GM12873 (cell line): ENCODE data around the gene UNC13A.

Experiments used
- CTCF ChIP-seq: IDR thresholded peaks from 2 replicates; pipeline ENCODE4 v1.5.1; 2012; ENCODE audit warnings: low read depth, mild to moderate bottlenecking, moderate library complexity, low read length, control low read depth; ENCODE audit not compliant: insufficient read depth; ENCODE audit errors: missing control alignments

UNC13A gene

GRCh38 chr19:17556995-17557394, 131.2 kb downstream of the UNC13A start:
- TF ChIP-seq CTCF, result no peak

GRCh38 chr19:17555929-17556813, 132.0 kb downstream of the UNC13A start:
- no peak for TF ChIP-seq CTCF

- TF ChIP-seq CTCF, result no peak
Measured at GRCh38 chr19:17555480-17555928, 132.7 kb downstream of the UNC13A start, which contains the start of gene COLGALT1. Gene COLGALT1 (plus strand): TSS chr19:17555649. CDS start chr19:17555714, 65 bp downstream.

- TF ChIP-seq CTCF, result no peak
Measured at GRCh38 chr19:17554968-17555479, 133.1 kb downstream of the UNC13A start.

GRCh38 chr19:17553256-17553655, 134.9 kb downstream of the UNC13A start:
- no peak for TF ChIP-seq CTCF
